Spleen (tissue), 11 donors: ENCODE measurements around the gene PPFIA2. TPM values are rescaled to one million over a fixed set of nuclear protein-coding genes. Genes with fewer than 3 reads are reported as not detected.

ENCODE experiments used
- DNase-seq: peaks from one replicate; pipeline ENCODE4 v3.0.0-alpha.2; 2020
- H3K27ac ChIP-seq, 8 donors: fragments of 200-600 bp; sonication (generic) in 7 of 8; 1 replicate in 4 of 8; 2 replicates in 4 of 8; pipeline versions ENCODE4 v1.5.0 to v1.8.0; 2016 to 2021; ENCODE audit warnings: inconsistent platforms in 4 of 8, mild to moderate bottlenecking in 4 of 8, moderate library complexity in 1 of 8
- H3K27me3 ChIP-seq, 7 donors: fragments of 200-600 bp; sonication (generic) in 6 of 7; replicated peaks in 1 of 7; 1 replicate in 4 of 7; 2 replicates in 3 of 7; pipeline versions ENCODE4 v1.5.0 to v1.8.0; 2016 to 2021; ENCODE audit warnings: inconsistent platforms in 3 of 7, mild to moderate bottlenecking in 1 of 7
- H3K36me3 ChIP-seq, 6 donors: fragments of 200-600 bp; sonication (generic) in 5 of 6; 1 replicate in 4 of 6; 2 replicates in 2 of 6; pipeline versions ENCODE4 v1.5.0 to v1.8.0; 2016 to 2021; ENCODE audit warnings: inconsistent platforms in 2 of 6
- H3K4me1 ChIP-seq, 6 donors: fragments of 200-600 bp; sonication (generic) in 5 of 6; 1 replicate in 3 of 6; 2 replicates in 3 of 6; pipeline versions ENCODE4 v1.5.0 to v1.8.0; 2016 to 2021; ENCODE audit warnings: inconsistent platforms in 3 of 6
- H3K4me3 ChIP-seq, 8 donors: fragments of 200-600 bp; sonication (generic) in 7 of 8; 1 replicate in 4 of 8; 2 replicates in 4 of 8; pipeline versions ENCODE4 v1.5.0 to v1.8.0; 2016 to 2021; ENCODE audit warnings: inconsistent platforms in 4 of 8, mild to moderate bottlenecking in 4 of 8, moderate library complexity in 2 of 8
- H3K9me3 ChIP-seq, 8 donors: fragments of 200-600 bp; sonication (generic) in 7 of 8; 1 replicate in 4 of 8; 2 replicates in 4 of 8; pipeline versions ENCODE4 v1.5.0 to v1.8.0; 2016 to 2021; ENCODE audit warnings: inconsistent platforms in 4 of 8
- CTCF ChIP-seq, 11 experiments: fragments of 200-600 bp in 7 of 11; fragments of 450-650 bp in 4 of 11; sonication (generic) in 4 of 11; IDR thresholded peaks in 8 of 11; conservative IDR thresholded peaks in 3 of 11; 1 replicate in 7 of 11; 2 replicates in 4 of 11; pipeline versions ENCODE4 v1.4.0 to v1.8.0; 2016 to 2021; ENCODE audit warnings: antibody characterized with exemption in 11 of 11, inconsistent platforms in 4 of 11, mild to moderate bottlenecking in 1 of 11
- POLR2A ChIP-seq, 3 donors: fragments of 450-650 bp; IDR thresholded peaks; one replicate each; pipeline ENCODE4 v1.5.1; 2017; ENCODE audit warnings: antibody characterized with exemption in 3 of 3, mild to moderate bottlenecking in 1 of 3
- POLR2AphosphoS5 ChIP-seq, 3 donors: sonication (generic); formaldehyde crosslinking; IDR thresholded peaks; one replicate each; pipeline ENCODE4 v1.5.1; 2017; ENCODE audit warnings: antibody characterized with exemption in 3 of 3
- WGBS, 5 donors: extraction: QIAGEN DNeasy Blood & Tissue Kit in 3 of 5; methylation state at CpG; one replicate each; pipeline versions ENCODE4 v1.1.5 to v1.1.7; 2013 to 2018; 5-methylcytosine and 5-hydroxymethylcytosine counted together
- intact Hi-C: fragments of 100-400 bp; cut with DNase I; formaldehyde crosslinking; loops from one replicate; pipeline ENCODE4 v1.15.0; 2023; ENCODE audit warnings: low total_unique reads
- polyA plus RNA-seq, 3 donors: library from polyadenylated mRNA; stranded (reverse); fragments of 200-250 nt; gene quantifications; one replicate each; pipeline ENCODE4 v1.2.1, GENCODE V29; 2013
- total RNA-seq, 7 donors: library from RNA; depleted of rRNA in 3 of 7; stranded (reverse); fragments of >200 nt in 3 of 7; fragmentation: NEBNext Ultra II Directional in 4 of 7; extraction: Animal tissue kit (Norgen Biotek cat#: 25700) in 4 of 7; gene quantifications; one replicate each; pipeline versions ENCODE4 v1.1.0 to v1.2.1, GENCODE V29; 2016 to 2021
- donor health status: healthy with polysubstance abuse.
- donor health status: DM: no; HTN: no; CAD: no; lungs with moderate emphysema.
- donor health status: DM: no; HTN: no; CAD: no.
- donor health status: Bipolar disorder and iron deficiency.
- donor health status: healthy.
- donor health status: DM: no; HTN: no; CAD: no.
- donor health status: DM: yes; HTN: yes; CAD: no.

Gene PPFIA2
- total and polyA plus RNA-seq, 10 donors: 0.04 to 1.1 (median 0.27) TPM; not detected in 2

- TF ChIP-seq CTCF (IDR thresholded peaks at IDR 0.05 in 8 of 11, conservative IDR thresholded peaks at IDR 0.05 in 3 of 11) (no peak), POLR2AphosphoS5 (IDR thresholded peaks at IDR 0.05) (no peak), POLR2A (IDR thresholded peaks at IDR 0.05) (no peak)
- H3K27ac ChIP-seq: no peak overlapping the region
- no peaks in the 10 kb centered on the region for H3K9me3 ChIP-seq
- DNase-seq: no peak
- H3K27me3 ChIP-seq: no peaks in the 10 kb centered on the region
- no peaks in the 10 kb centered on the region for H3K4me1 ChIP-seq
- intact Hi-C loops: no loop called here
- no peaks in the 10 kb centered on the region for H3K36me3 ChIP-seq
- WGBS, 5 donors: 39 to 74% (median 54%) methylated on average over 2 of the region's 2 CpGs
- H3K4me3 ChIP-seq: no peak overlapping the region
Measured at GRCh38 chr12:81617915-81618314, 141.2 kb downstream of the PPFIA2 start.

GRCh38 chr12:81615026-81615588 lies 144.0 kb downstream of the PPFIA2 start:
- Histone ChIP-seq H3K36me3 (no peaks in the 10 kb centered on the region), H3K9me3 (no peaks in the 10 kb centered on the region), H3K4me1 (no peaks in the 10 kb centered on the region), H3K27ac (no peak overlapping the region), H3K4me3 (no peak overlapping the region), H3K27me3 (no peaks in the 10 kb centered on the region)
- TF ChIP-seq CTCF (IDR thresholded peaks at IDR 0.05 in 8 of 11, conservative IDR thresholded peaks at IDR 0.05 in 3 of 11) (no peak), POLR2A (IDR thresholded peaks at IDR 0.05) (no peak), POLR2AphosphoS5 (IDR thresholded peaks at IDR 0.05) (no peak)
- DNase-seq: no peak
- WGBS, 5 donors: 72 to 83% (median 73%) methylated on average over 3 of the region's 3 CpGs
- intact Hi-C loops: no loop called here

- intact Hi-C loops: no loop called here
- no peak overlapping the region for H3K27ac ChIP-seq
- peak; percentile 59 for DNase-seq
- no peaks in the 10 kb centered on the region for H3K36me3 ChIP-seq
- H3K9me3 ChIP-seq: no peaks in the 10 kb centered on the region
- H3K27me3 ChIP-seq: no peaks in the 10 kb centered on the region
- TF ChIP-seq POLR2A (IDR thresholded peaks at IDR 0.05) (no peak), CTCF (IDR thresholded peaks at IDR 0.05 in 8 of 11, conservative IDR thresholded peaks at IDR 0.05 in 3 of 11) (no peak), POLR2AphosphoS5 (IDR thresholded peaks at IDR 0.05) (no peak)
- WGBS, 5 donors: 74 to 83% (median 78%) methylated on average over 4 to 18 of the region's 18 CpGs
- no peaks in the 10 kb centered on the region for H3K4me1 ChIP-seq
- H3K4me3 ChIP-seq: no peak overlapping the region
Measured at GRCh38 chr12:81610955-81611889, 147.9 kb downstream of the PPFIA2 start.

- no peak for TF ChIP-seq CTCF (IDR thresholded peaks at IDR 0.05 in 8 of 11, conservative IDR thresholded peaks at IDR 0.05 in 3 of 11)
- no peak for TF ChIP-seq POLR2A (IDR thresholded peaks at IDR 0.05)
- TF ChIP-seq POLR2AphosphoS5 (IDR thresholded peaks at IDR 0.05): no peak
- Histone ChIP-seq H3K27ac (no peak overlapping the region), H3K4me1 (no peaks in the 10 kb centered on the region), H3K4me3 (no peak overlapping the region), H3K9me3 (no peaks in the 10 kb centered on the region), H3K36me3 (no peaks in the 10 kb centered on the region), H3K27me3 (no peaks in the 10 kb centered on the region)
- 54 to 66% (median 60%) methylated on average over 7 of the region's 7 CpGs for WGBS, 5 donors
- no peak for DNase-seq
- intact Hi-C loops: no loop called here
Measured at GRCh38 chr12:81597928-81598604, 161.1 kb downstream of the PPFIA2 start.
